Liver (tissue), 9 donors: ENCODE data around the gene NEUROG3. TPM values are rescaled to one million over a fixed set of nuclear protein-coding genes. Genes with fewer than 3 reads are reported as not detected.

Source experiments
- DNase-seq: peaks from one replicate; pipeline ENCODE4 v3.0.0-alpha.2; 2017; ENCODE audit warnings: low spot score
- H3K27ac ChIP-seq, 2 donors: one replicate each; pipeline ENCODE4 v1.7.0; 2013; ENCODE audit warnings: inconsistent platforms in 2 of 2, low read length in 2 of 2, control low read depth in 1 of 2, low read depth in 1 of 2, mild to moderate bottlenecking in 1 of 2
- H3K27me3 ChIP-seq, 4 donors: one replicate each; pipeline versions ENCODE4 v1.6.1 to v1.7.0; 2013; ENCODE audit warnings: low read length in 3 of 4, inconsistent platforms in 1 of 4, mild to moderate bottlenecking in 1 of 4, moderate library complexity in 1 of 4; ENCODE audit not compliant: control insufficient read depth in 4 of 4, insufficient read depth in 4 of 4
- H3K36me3 ChIP-seq, 4 donors: one replicate each; pipeline versions ENCODE4 v1.6.1 to v1.7.0; 2013; ENCODE audit warnings: low read length in 3 of 4, mild to moderate bottlenecking in 3 of 4, low read depth in 1 of 4, moderate library complexity in 1 of 4; ENCODE audit not compliant: control insufficient read depth in 4 of 4, insufficient read depth in 3 of 4
- H3K4me1 ChIP-seq, 4 donors: one replicate each; pipeline versions ENCODE4 v1.6.1 to v1.7.0; 2013; ENCODE audit warnings: low read length in 3 of 4, mild to moderate bottlenecking in 3 of 4, moderate library complexity in 1 of 4; ENCODE audit not compliant: control insufficient read depth in 4 of 4, insufficient read depth in 4 of 4
- H3K4me3 ChIP-seq, 3 donors: one replicate each; pipeline versions ENCODE4 v1.6.1 to v1.7.0; 2013; ENCODE audit warnings: low read length in 3 of 3, control low read depth in 1 of 3, low read depth in 1 of 3, mild to moderate bottlenecking in 1 of 3
- H3K9ac ChIP-seq, 2 donors: one replicate each; pipeline ENCODE4 v1.7.0; 2013; ENCODE audit warnings: low read length in 2 of 2, mild to moderate bottlenecking in 2 of 2, moderate library complexity in 2 of 2, control low read depth in 1 of 2, low read depth in 1 of 2
- H3K9me3 ChIP-seq, 4 donors: one replicate each; pipeline versions ENCODE4 v1.6.1 to v1.7.0; 2013; ENCODE audit warnings: low read length in 3 of 4; ENCODE audit not compliant: control insufficient read depth in 4 of 4
- ATF3 ChIP-seq: IDR thresholded peaks from 2 replicates; pipeline ENCODE4 v1.6.1; 2016; ENCODE audit warnings: antibody characterized with exemption
- CTCF ChIP-seq: fragments of 150-350 bp; IDR thresholded peaks from 2 replicates; pipeline ENCODE4 v1.5.1; 2017; ENCODE audit warnings: improper control_type of control experiment, low read depth, low read length; ENCODE audit not compliant: missing input control
- FOXA1 ChIP-seq: IDR thresholded peaks from 2 replicates; pipeline ENCODE4 v1.6.1; 2016; ENCODE audit warnings: antibody characterized with exemption
- FOXA2 ChIP-seq: IDR thresholded peaks from 2 replicates; pipeline ENCODE4 v1.6.1; 2016; ENCODE audit warnings: antibody characterized with exemption
- GABPA ChIP-seq, 2 donors: IDR thresholded peaks in 1 of 2; conservative IDR thresholded peaks in 1 of 2; 2 replicates each; pipeline ENCODE4 v1.6.1; 2016; ENCODE audit warnings: antibody characterized with exemption in 2 of 2, mild to moderate bottlenecking in 1 of 2, moderate library complexity in 1 of 2
- HNF4G ChIP-seq: IDR thresholded peaks from 2 replicates; pipeline ENCODE4 v1.6.1; 2016; ENCODE audit warnings: antibody characterized with exemption
- JUND ChIP-seq, 2 donors: IDR thresholded peaks; 2 replicates each; pipeline ENCODE4 v1.6.1; 2016; ENCODE audit warnings: antibody characterized with exemption in 2 of 2
- MAX ChIP-seq: IDR thresholded peaks from 2 replicates; pipeline ENCODE4 v1.6.1; 2016; ENCODE audit warnings: antibody characterized with exemption
- NR2F2 ChIP-seq: IDR thresholded peaks from 2 replicates; pipeline ENCODE4 v1.6.1; 2016; ENCODE audit warnings: antibody characterized with exemption
- RAD21 ChIP-seq, 2 donors: IDR thresholded peaks; 2 replicates each; pipeline ENCODE4 v1.6.1; 2016; ENCODE audit warnings: antibody characterized with exemption in 2 of 2, mild to moderate bottlenecking in 2 of 2
- RXRA ChIP-seq, 2 donors: IDR thresholded peaks; 2 replicates each; pipeline ENCODE4 v1.6.1; 2017 to 2018; ENCODE audit warnings: antibody characterized with exemption in 2 of 2, mild to moderate bottlenecking in 1 of 2
- SP1 ChIP-seq: IDR thresholded peaks from 2 replicates; pipeline ENCODE4 v1.6.1; 2018; ENCODE audit warnings: antibody characterized with exemption, mild to moderate bottlenecking
- TAF1 ChIP-seq: conservative IDR thresholded peaks from 2 replicates; pipeline ENCODE4 v1.6.1; 2016; ENCODE audit warnings: antibody characterized with exemption, mild to moderate bottlenecking
- YY1 ChIP-seq: IDR thresholded peaks from 2 replicates; pipeline ENCODE4 v1.6.1; 2016; ENCODE audit warnings: antibody characterized with exemption, mild to moderate bottlenecking
- WGBS: extraction: QIAGEN DNeasy Blood & Tissue Kit; methylation state at CpG from one replicate; pipeline ENCODE4 v1.1.7; 2013; 5-methylcytosine and 5-hydroxymethylcytosine counted together
- polyA plus RNA-seq, 2 donors: library from polyadenylated mRNA; stranded (reverse) in 1 of 2; unstranded in 1 of 2; fragments of 200-250 nt in 1 of 2; fragments of >200 nt in 1 of 2; fragmentation: Nextera tagmentation in 1 of 2; extraction: Ambion mirVana in 1 of 2; gene quantifications; one replicate each; pipeline versions ENCODE4 v1.2.1 to v1.2.3, GENCODE V29; 2013 to 2015
- total RNA-seq, 2 donors: library from RNA; depleted of rRNA; stranded (reverse); fragments of >200 nt; gene quantifications; one replicate each; pipeline ENCODE4 v1.2.3, GENCODE V29; 2014
- TF ChIP-seq, protein P1 (sequence below): IDR thresholded peaks from 2 replicates; pipeline ENCODE4 v1.6.1; 2016; ENCODE audit warnings: antibody characterized with exemption, mild to moderate bottlenecking
- donor health status: healthy.
- donor health status: healthy.
- donor health status: healthy.
- donor health status: healthy.
- donor health status: healthy.

NEUROG3 gene
- total and polyA plus RNA-seq, 4 donors: not detected

DNA sequence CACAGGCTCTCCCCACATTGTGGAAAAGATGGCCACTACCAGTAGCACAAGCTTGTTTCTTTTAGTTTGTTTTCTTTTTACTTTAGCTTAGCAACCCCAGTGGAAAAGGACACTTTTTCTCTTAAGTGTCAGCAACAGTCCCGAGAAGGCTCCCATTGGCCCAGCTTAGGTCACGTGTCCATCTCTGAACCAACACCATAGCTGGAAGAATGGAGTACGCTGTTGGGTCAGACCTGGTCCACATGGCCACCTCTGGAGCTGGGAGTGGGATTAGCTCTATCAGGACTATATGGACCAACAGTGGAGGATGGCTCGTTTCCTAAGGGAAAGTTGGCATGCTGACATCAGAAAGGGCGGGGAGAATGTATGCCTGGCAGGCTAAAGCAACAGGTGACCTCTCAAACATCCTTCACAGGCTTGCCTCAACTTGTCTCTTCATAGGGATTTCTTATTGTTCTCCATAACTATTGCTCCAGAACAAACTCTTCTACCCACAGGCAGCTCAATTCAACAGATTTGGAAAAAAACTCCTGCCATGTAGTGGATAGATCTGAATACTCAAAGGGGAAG lies 27.6 kb upstream of the NEUROG3 start:
- Histone ChIP-seq H3K36me3 (no peaks in the 10 kb centered on the region), H3K9me3 (peaks cover 0 to 2% (median 0%) of the 10 kb centered on the region in 4 donors), H3K4me3 (no peak overlapping the region), H3K9ac (no peak overlapping the region), H3K27ac (no peak overlapping the region), H3K27me3 (peaks cover 0 to 7% (median 0%) of the 10 kb centered on the region in 4 donors), H3K4me1 (no peaks in the 10 kb centered on the region)
- no peak for DNase-seq
- WGBS: 61% methylated on average over 5 of the region's 5 CpGs
- no peak for TF ChIP-seq HNF4G

DNA sequence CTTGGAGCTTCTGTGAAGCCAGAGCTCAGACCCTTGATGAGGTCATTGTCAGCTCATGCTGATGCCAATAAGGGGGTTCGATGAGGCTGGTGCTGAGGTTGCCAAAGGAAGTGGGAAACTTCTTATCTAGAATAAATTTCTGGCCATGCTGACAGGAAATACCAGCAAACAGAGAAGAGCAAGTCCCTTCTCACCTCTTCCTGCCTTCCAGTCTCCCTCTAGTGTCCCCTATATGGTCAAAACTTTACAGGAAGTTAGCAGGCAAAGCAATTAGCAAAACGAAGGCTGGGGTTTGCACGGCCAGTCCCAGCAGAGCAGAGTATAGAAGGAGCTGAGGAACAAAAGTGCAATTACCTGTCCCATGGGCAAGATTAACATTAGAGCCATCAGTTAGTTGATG lies 15.1 kb upstream of the NEUROG3 start:
- WGBS: 24% methylated on average over 3 of the region's 3 CpGs
- DNase-seq: no peak
- no peaks in the 10 kb centered on the region for H3K9me3 ChIP-seq
- no peaks in the 10 kb centered on the region for H3K36me3 ChIP-seq
- TF ChIP-seq FOXA1: no peak
- no peak for TF ChIP-seq RXRA (IDR thresholded peaks at IDR 0.05)
- no peak for TF ChIP-seq SP1
- TF ChIP-seq HNF4G: no peak
- TF ChIP-seq NR2F2: no peak
- TF ChIP-seq, protein P1, sequence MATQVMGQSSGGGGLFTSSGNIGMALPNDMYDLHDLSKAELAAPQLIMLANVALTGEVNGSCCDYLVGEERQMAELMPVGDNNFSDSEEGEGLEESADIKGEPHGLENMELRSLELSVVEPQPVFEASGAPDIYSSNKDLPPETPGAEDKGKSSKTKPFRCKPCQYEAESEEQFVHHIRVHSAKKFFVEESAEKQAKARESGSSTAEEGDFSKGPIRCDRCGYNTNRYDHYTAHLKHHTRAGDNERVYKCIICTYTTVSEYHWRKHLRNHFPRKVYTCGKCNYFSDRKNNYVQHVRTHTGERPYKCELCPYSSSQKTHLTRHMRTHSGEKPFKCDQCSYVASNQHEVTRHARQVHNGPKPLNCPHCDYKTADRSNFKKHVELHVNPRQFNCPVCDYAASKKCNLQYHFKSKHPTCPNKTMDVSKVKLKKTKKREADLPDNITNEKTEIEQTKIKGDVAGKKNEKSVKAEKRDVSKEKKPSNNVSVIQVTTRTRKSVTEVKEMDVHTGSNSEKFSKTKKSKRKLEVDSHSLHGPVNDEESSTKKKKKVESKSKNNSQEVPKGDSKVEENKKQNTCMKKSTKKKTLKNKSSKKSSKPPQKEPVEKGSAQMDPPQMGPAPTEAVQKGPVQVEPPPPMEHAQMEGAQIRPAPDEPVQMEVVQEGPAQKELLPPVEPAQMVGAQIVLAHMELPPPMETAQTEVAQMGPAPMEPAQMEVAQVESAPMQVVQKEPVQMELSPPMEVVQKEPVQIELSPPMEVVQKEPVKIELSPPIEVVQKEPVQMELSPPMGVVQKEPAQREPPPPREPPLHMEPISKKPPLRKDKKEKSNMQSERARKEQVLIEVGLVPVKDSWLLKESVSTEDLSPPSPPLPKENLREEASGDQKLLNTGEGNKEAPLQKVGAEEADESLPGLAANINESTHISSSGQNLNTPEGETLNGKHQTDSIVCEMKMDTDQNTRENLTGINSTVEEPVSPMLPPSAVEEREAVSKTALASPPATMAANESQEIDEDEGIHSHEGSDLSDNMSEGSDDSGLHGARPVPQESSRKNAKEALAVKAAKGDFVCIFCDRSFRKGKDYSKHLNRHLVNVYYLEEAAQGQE: no peak
- TF ChIP-seq FOXA2: no peak
- no peak for TF ChIP-seq ATF3
- no peak for TF ChIP-seq YY1
- no peak for TF ChIP-seq GABPA (IDR thresholded peaks at IDR 0.05 in 1 of 2, conservative IDR thresholded peaks at IDR 0.05 in 1 of 2)
- TF ChIP-seq TAF1: no peak
- TF ChIP-seq RAD21 (IDR thresholded peaks at IDR 0.05): no peak
- TF ChIP-seq JUND (IDR thresholded peaks at IDR 0.05): no peak
- TF ChIP-seq CTCF: no peak
- TF ChIP-seq MAX: no peak
- no peaks in the 10 kb centered on the region for H3K27me3 ChIP-seq
- no peak overlapping the region for H3K4me3 ChIP-seq
- no peaks in the 10 kb centered on the region for H3K4me1 ChIP-seq
- H3K9ac ChIP-seq: no peak overlapping the region
- no peak overlapping the region for H3K27ac ChIP-seq
